GM12878 (cell line): ENCODE results near the gene FARSB. TPM values are rescaled to one million over a fixed set of nuclear protein-coding genes. Genes with fewer than 3 reads are reported as not detected.

ENCODE experiments used
- ATAC-seq: fragments of 200-7000 bp; cut with Tn5 transposase; 3 replicates; pipeline ENCODE4 v1.9.1; 2020; ENCODE audit warnings: mild to moderate bottlenecking, moderate library complexity
- BruUV-seq: library from RNA; stranded (reverse); fragments of 400-500 nt; replicated peaks from 2 replicates; lab custom pipeline; 2021; lab: Mats Ljungman, UMichigan
- CTCF ChIA-PET: fragments of 300-600 bp; sonication (Branson Sonifier 250); formaldehyde crosslinking; extraction: SDS; loops from one replicate; lab custom pipeline; 2021; ENCODE audit warnings: inconsistent platforms; lab: Yijun Ruan, JAX
- POLR2A ChIA-PET: fragments of 350-600 bp; formaldehyde crosslinking; extraction: SDS; loops from one replicate; lab custom pipeline; 2021; ENCODE audit warnings: inconsistent platforms; lab: Charles Lee
- RAD21 ChIA-PET: fragments of 300-600 bp; sonication (Branson Sonifier 250); formaldehyde crosslinking; loops from one replicate; lab custom pipeline; 2023; ENCODE audit warnings: antibody characterized with exemption; ENCODE audit not compliant: unreplicated experiment; lab: Charles Lee
- SMC1A ChIA-PET: fragments of 300-600 bp; sonication (Branson Sonifier 250); formaldehyde crosslinking; loops from one replicate; lab custom pipeline; 2023; ENCODE audit not compliant: unreplicated experiment, uncharacterized antibody; lab: Charles Lee
- DNase-seq: peaks from one replicate; pipeline ENCODE4 v3.0.0-alpha.2; 2011; ENCODE audit warnings: low read depth, low spot score
- FAIRE-seq: peaks from 3 replicates; lab custom pipeline; 2011; peaks lifted over from hg19 to GRCh38; lab: Jason Lieb, UNC
- H2AFZ ChIP-seq: 2 replicates; pipeline ENCODE4 v1.6.0; 2011; ENCODE audit warnings: low read depth, low read length, control low read depth; ENCODE audit not compliant: control insufficient read depth
- H3K27ac ChIP-seq: 2 replicates; pipeline ENCODE4 v1.5.1; 2011; ENCODE audit warnings: control low read depth; ENCODE audit not compliant: control insufficient read depth, insufficient read depth
- H3K27me3 ChIP-seq, 2 experiments: replicated peaks in 1 of 2; 2 replicates each; pipeline versions ENCODE4 v1.6.0 to v1.6.1; 2011; ENCODE audit warnings: low read length in 1 of 2; ENCODE audit not compliant: control insufficient read depth in 2 of 2, insufficient read depth in 2 of 2
- H3K36me3 ChIP-seq, 2 experiments: 2 replicates each; pipeline ENCODE4 v1.5.1; 2011; ENCODE audit warnings: low read length in 1 of 2; ENCODE audit not compliant: control insufficient read depth in 2 of 2, insufficient read depth in 2 of 2
- H3K4me1 ChIP-seq: 2 replicates; pipeline ENCODE4 v1.6.1; 2011; ENCODE audit warnings: mild to moderate bottlenecking, low read length, moderate library complexity, mixed read lengths; ENCODE audit not compliant: control insufficient read depth, insufficient read depth
- H3K4me2 ChIP-seq: 2 replicates; pipeline ENCODE4 v1.6.0; 2011; ENCODE audit warnings: control low read depth; ENCODE audit not compliant: control insufficient read depth, insufficient read depth
- H3K4me3 ChIP-seq: fragments of 200-600 bp; sonication (generic); 2 replicates; pipeline ENCODE4 v1.5.1; 2016
- H3K79me2 ChIP-seq: 2 replicates; pipeline ENCODE4 v1.6.0; 2011; ENCODE audit warnings: low read length; ENCODE audit not compliant: control insufficient read depth, insufficient read depth
- H3K9ac ChIP-seq: 2 replicates; pipeline ENCODE4 v1.8.0; 2011; ENCODE audit warnings: low read length, control low read depth, mixed read lengths; ENCODE audit not compliant: control insufficient read depth, insufficient read depth
- H3K9me3 ChIP-seq: replicated peaks from 3 replicates; pipeline ENCODE4 v1.5.1; 2011; ENCODE audit warnings: mild to moderate bottlenecking, low read length; ENCODE audit not compliant: control insufficient read depth, insufficient read depth
- H4K20me1 ChIP-seq: 2 replicates; pipeline ENCODE4 v1.6.0; 2011; ENCODE audit not compliant: control insufficient read depth, insufficient read depth
- BCL3 ChIP-seq: IDR thresholded peaks from 2 replicates; pipeline ENCODE4 v1.6.1; 2011; ENCODE audit warnings: borderline replicate concordance, low read depth, mild to moderate bottlenecking, moderate library complexity, low read length; ENCODE audit not compliant: insufficient read depth, poor library complexity, severe bottlenecking
- CBX5 ChIP-seq: sonication (generic); IDR thresholded peaks from 2 replicates; pipeline ENCODE4 v1.6.1; 2016; ENCODE audit warnings: low read depth, moderate library complexity, mild to moderate bottlenecking, inconsistent platforms
- CEBPZ ChIP-seq: fragments of 150-350 bp; IDR thresholded peaks from 2 replicates; pipeline ENCODE4 v1.6.1; 2016; ENCODE audit warnings: low read depth, low read length
- CREM ChIP-seq: IDR thresholded peaks from 2 replicates; pipeline ENCODE4 v1.6.1; 2014; ENCODE audit warnings: antibody characterized with exemption, low read depth
- E4F1 ChIP-seq: fragments of 450-650 bp; IDR thresholded peaks from 2 replicates; pipeline ENCODE4 v1.6.1; 2018; ENCODE audit warnings: borderline replicate concordance, mild to moderate bottlenecking; ENCODE audit not compliant: partially characterized antibody
- EP300 ChIP-seq, 2 experiments: fragments of 150-350 bp in 1 of 2; IDR thresholded peaks; 2 replicates each; pipeline ENCODE4 v1.6.1; 2011 to 2012; ENCODE audit warnings: low read depth in 2 of 2, low read length in 2 of 2, borderline replicate concordance in 1 of 2, improper control_type of control experiment in 1 of 2, inconsistent platforms in 1 of 2; ENCODE audit not compliant: control insufficient read depth in 1 of 2
- JUND ChIP-seq: IDR thresholded peaks from 2 replicates; pipeline ENCODE4 v1.6.1; 2012; ENCODE audit warnings: low read depth, mild to moderate bottlenecking, low read length, improper control_type of control experiment, moderate library complexity
- MLLT1 ChIP-seq: fragments of 450-650 bp; IDR thresholded peaks from 2 replicates; pipeline ENCODE4 v1.6.1; 2016; ENCODE audit warnings: mild to moderate bottlenecking
- MXI1 ChIP-seq: fragments of 150-350 bp; IDR thresholded peaks from 2 replicates; pipeline ENCODE4 v1.6.1; 2011; ENCODE audit warnings: low read depth, mild to moderate bottlenecking, inconsistent platforms, low read length, improper control_type of control experiment
- MYC ChIP-seq: IDR thresholded peaks from 2 replicates; pipeline ENCODE4 v1.6.1; 2011; ENCODE audit warnings: mild to moderate bottlenecking, low read length, moderate library complexity, inconsistent platforms; ENCODE audit not compliant: insufficient read depth, insufficient replicate concordance, insufficient read length, severe bottlenecking
- NBN ChIP-seq: fragments of 450-650 bp; IDR thresholded peaks from 2 replicates; pipeline ENCODE4 v1.6.1; 2016
- TAF1 ChIP-seq: IDR thresholded peaks from 2 replicates; pipeline ENCODE4 v1.6.1; 2011; ENCODE audit warnings: mild to moderate bottlenecking, low read depth, low read length, borderline replicate concordance
- ZNF274 ChIP-seq: IDR thresholded peaks from one replicate; pipeline ENCODE4 v1.8.0; 2011; ENCODE audit not compliant: insufficient read length, insufficient read depth
- ZNF384 ChIP-seq: IDR thresholded peaks from 2 replicates; pipeline ENCODE4 v1.6.1; 2012; ENCODE audit warnings: low read depth, mild to moderate bottlenecking, low read length, improper control_type of control experiment, borderline replicate concordance
- WGBS: methylation state at CpG from one replicate; pipeline ENCODE4 v1.1.6; 2016; ENCODE audit warnings: low lambda C conversion rate; ENCODE audit not compliant: insufficient replicate concordance, insufficient coverage; ENCODE audit errors: missing lambda C conversion rate; 5-methylcytosine and 5-hydroxymethylcytosine counted together
- in situ Hi-C: fragments of 300-500 bp; cut with MboI; formaldehyde crosslinking; loops from 9 replicates; pipeline ENCODE4 v1.14.3; 2018; ENCODE audit warnings: mixed read lengths
- intact Hi-C: fragments of 100-400 bp; cut with micrococcal nuclease; formaldehyde crosslinking; loops from one replicate; pipeline ENCODE4 v1.14.2; 2022; ENCODE audit not compliant: unreplicated experiment
- polyA plus RNA-seq, 11 experiments: library from polyadenylated mRNA; depleted of rRNA in 4 of 11; unstranded in 6 of 11; stranded (reverse) in 5 of 11; fragments of >200 nt; fragmentation: Nextera tagmentation in 4 of 11; fragmentation: Illumina TruSeq in 1 of 11; extraction: Ambion mirVana in 4 of 11; extraction: Trizol in 1 of 11; gene quantifications; 1 replicate in 1 of 11; 2 replicates in 10 of 11; pipeline versions ENCODE4 v1.2.1 to v1.2.3, GENCODE V29; 2011 to 2016; ENCODE audit warnings: inconsistent platforms in 2 of 11, missing spikeins in 2 of 11, low read depth in 1 of 11
- total RNA-seq, 4 experiments: library from RNA; depleted of rRNA in 3 of 4; stranded (reverse); fragments of >200 nt in 3 of 4; fragmentation: Illumina TruSeq in 1 of 4; extraction: Trizol in 1 of 4; gene quantifications; 2 replicates each; pipeline versions ENCODE4 v1.2.1 to v1.2.3, GENCODE V29; 2013 to 2021

The FARSB gene
- total and polyA plus RNA-seq, 10 of the 15 experiments (the other 5 are each of a cell fraction or from before 2014, with no cell fraction given) = 32.4 to 127 (median 73.8) TPM

- CTCF ChIA-PET = interaction anchor here (1.4 to 4.3 kb wide), 4 partner anchors 7 to 251 kb away, joined by 3 to 27 read pairs (median 7); no protein-coding TSS in a partner anchor
- RAD21 ChIA-PET = interaction anchor here (1.4 kb wide), 1 partner anchor 251 kb away, joined by 6 read pairs; no protein-coding TSS in a partner anchor
- POLR2A ChIA-PET = no interaction called here
- Histone ChIP-seq H3K4me1 (no peaks in the 10 kb centered on the region), H3K36me3 (peaks cover 4 to 16% of the 10 kb centered on the region in 2 experiments), H3K27ac (no peak overlapping the region), H3K9ac (no peak overlapping the region), H4K20me1 (no peaks in the 10 kb centered on the region), H3K9me3 (no peaks in the 10 kb centered on the region), H3K27me3 (no peaks in the 10 kb centered on the region), H3K79me2 (no peaks in the 10 kb centered on the region), H3K4me3 (no peak overlapping the region), H2AFZ (no peak overlapping the region), H3K4me2 (no peak overlapping the region)
- BruUV-seq = no TSS peak
- ATAC-seq (no peak), FAIRE-seq (no peak), DNase-seq (no peak)
- SMC1A ChIA-PET = interaction anchor here (0.6 to 1.6 kb wide), 5 partner anchors 11 to 511 kb away, joined by 3 to 5 read pairs (median 3); no protein-coding TSS in a partner anchor
- intact Hi-C loops (no loop called here), in situ Hi-C loops (loop anchor here (10.0 kb wide), 1 partner anchor 514 kb away; no protein-coding TSS in a partner anchor)
- WGBS = 97% methylated on average over 4 of the region's 4 CpGs
- TF ChIP-seq E4F1 = no peak
- TF ChIP-seq MLLT1 = no peak
- no peak for TF ChIP-seq MXI1
- no peak for TF ChIP-seq BCL3
- no peak for TF ChIP-seq EP300 (IDR thresholded peaks at IDR 0.05; ENCODE audit: borderline replicate concordance in 1 of 2, control insufficient read depth in 1 of 2, low read depth in 2 of 2, low read length in 2 of 2)
- TF ChIP-seq CREM = no peak
- no peak for TF ChIP-seq TAF1
- TF ChIP-seq CBX5 = no peak
- TF ChIP-seq NBN = no peak
- no peak for TF ChIP-seq JUND
- TF ChIP-seq ZNF384 = no peak
- no peak for TF ChIP-seq MYC
- TF ChIP-seq CEBPZ = no peak
- no peak for TF ChIP-seq ZNF274
Observed at GRCh38 chr2:222568865-222569264, 87.0 kb downstream of the FARSB start.
